KMS-11 (cell line): ENCODE data around the gene SMARCC1.

Experiments
- H2AFZ ChIP-seq: fragments of 200-600 bp; sonication (generic); 2 replicates; pipeline ENCODE4 v1.6.1; 2016; ENCODE audit warnings: antibody characterized with exemption, mixed run types, low read depth
- H3K27ac ChIP-seq: fragments of 200-600 bp; sonication (generic); 2 replicates; pipeline ENCODE4 v1.6.1; 2016; ENCODE audit warnings: mild to moderate bottlenecking, mixed run types
- H3K27me3 ChIP-seq: fragments of 200-600 bp; sonication (generic); 2 replicates; pipeline ENCODE4 v1.6.1; 2017; ENCODE audit warnings: mild to moderate bottlenecking, low read depth, mixed run types, moderate library complexity; ENCODE audit not compliant: insufficient read depth
- H3K36me3 ChIP-seq: fragments of 200-600 bp; sonication (generic); 2 replicates; pipeline ENCODE4 v1.6.1; 2017; ENCODE audit warnings: mild to moderate bottlenecking, mixed run types; ENCODE audit not compliant: insufficient read depth
- H3K4me1 ChIP-seq: fragments of 200-600 bp; sonication (generic); 2 replicates; pipeline ENCODE4 v1.6.1; 2016; ENCODE audit warnings: mild to moderate bottlenecking, low read depth, mixed run types; ENCODE audit not compliant: poor library complexity, severe bottlenecking
- H3K4me2 ChIP-seq: fragments of 200-600 bp; sonication (generic); 2 replicates; pipeline ENCODE4 v1.7.0; 2016; ENCODE audit warnings: mild to moderate bottlenecking, mixed run types
- H3K4me3 ChIP-seq: fragments of 200-600 bp; sonication (generic); IDR thresholded peaks from 2 replicates; pipeline ENCODE4 v1.6.1; 2017; ENCODE audit warnings: low read depth, low read length, mixed read lengths; ENCODE audit not compliant: insufficient read depth
- H3K79me2 ChIP-seq: fragments of 200-600 bp; sonication (generic); 2 replicates; pipeline ENCODE4 v1.6.1; 2016; ENCODE audit warnings: low read depth, mixed run types; ENCODE audit not compliant: insufficient read depth
- H3K9ac ChIP-seq: fragments of 200-600 bp; sonication (generic); 2 replicates; pipeline ENCODE4 v1.6.1; 2016; ENCODE audit warnings: mild to moderate bottlenecking, mixed run types
- H4K20me1 ChIP-seq: fragments of 200-600 bp; sonication (generic); 2 replicates; pipeline ENCODE4 v1.6.1; 2016; ENCODE audit warnings: mild to moderate bottlenecking, mixed run types; ENCODE audit not compliant: insufficient read depth
- TF ChIP-seq, protein P1 (sequence below): fragments of 200-600 bp; sonication (generic); conservative IDR thresholded peaks from 2 replicates; pipeline ENCODE4 v1.6.1; 2017; ENCODE audit warnings: low read depth, mild to moderate bottlenecking, antibody characterized with exemption, low read length, moderate library complexity, mixed read lengths

SMARCC1 gene

DNA sequence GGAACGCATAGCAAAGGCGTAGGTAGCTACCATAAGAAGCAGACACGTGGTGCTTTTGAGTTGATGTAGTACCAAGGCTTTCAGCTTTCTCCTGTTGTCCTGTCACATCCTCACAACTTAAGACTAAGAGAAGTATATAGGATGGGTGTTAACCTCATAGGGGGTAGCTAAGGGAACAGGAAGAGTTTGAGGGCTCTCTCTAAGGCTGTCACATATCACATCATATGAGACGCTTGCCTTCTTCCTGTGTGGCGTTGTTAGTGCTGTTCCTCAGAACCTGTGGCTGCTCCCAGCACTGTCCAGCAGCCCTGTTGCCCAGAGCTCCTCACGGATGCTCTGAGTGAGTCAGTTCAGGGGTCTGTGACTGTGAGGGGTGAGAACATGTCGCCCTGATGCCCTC lies 35.9 kb upstream of the SMARCC1 start:
- no peak overlapping the region for H3K27ac ChIP-seq
- H3K4me3 ChIP-seq = no peak overlapping the region
- no peak overlapping the region for H3K4me2 ChIP-seq
- no peaks in the 10 kb centered on the region for H3K27me3 ChIP-seq
- no peak overlapping the region for H2AFZ ChIP-seq
- no peaks in the 10 kb centered on the region for H3K79me2 ChIP-seq
- H3K4me1 ChIP-seq = peaks cover 11% of the 10 kb centered on the region
- TF ChIP-seq, protein P1, sequence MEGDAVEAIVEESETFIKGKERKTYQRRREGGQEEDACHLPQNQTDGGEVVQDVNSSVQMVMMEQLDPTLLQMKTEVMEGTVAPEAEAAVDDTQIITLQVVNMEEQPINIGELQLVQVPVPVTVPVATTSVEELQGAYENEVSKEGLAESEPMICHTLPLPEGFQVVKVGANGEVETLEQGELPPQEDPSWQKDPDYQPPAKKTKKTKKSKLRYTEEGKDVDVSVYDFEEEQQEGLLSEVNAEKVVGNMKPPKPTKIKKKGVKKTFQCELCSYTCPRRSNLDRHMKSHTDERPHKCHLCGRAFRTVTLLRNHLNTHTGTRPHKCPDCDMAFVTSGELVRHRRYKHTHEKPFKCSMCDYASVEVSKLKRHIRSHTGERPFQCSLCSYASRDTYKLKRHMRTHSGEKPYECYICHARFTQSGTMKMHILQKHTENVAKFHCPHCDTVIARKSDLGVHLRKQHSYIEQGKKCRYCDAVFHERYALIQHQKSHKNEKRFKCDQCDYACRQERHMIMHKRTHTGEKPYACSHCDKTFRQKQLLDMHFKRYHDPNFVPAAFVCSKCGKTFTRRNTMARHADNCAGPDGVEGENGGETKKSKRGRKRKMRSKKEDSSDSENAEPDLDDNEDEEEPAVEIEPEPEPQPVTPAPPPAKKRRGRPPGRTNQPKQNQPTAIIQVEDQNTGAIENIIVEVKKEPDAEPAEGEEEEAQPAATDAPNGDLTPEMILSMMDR = no peak
- no peaks in the 10 kb centered on the region for H3K36me3 ChIP-seq
- no peak overlapping the region for H3K9ac ChIP-seq
- no peaks in the 10 kb centered on the region for H4K20me1 ChIP-seq

- Histone ChIP-seq H4K20me1 (no peaks in the 10 kb centered on the region), H3K4me2 (no peak overlapping the region), H3K9ac (no peak overlapping the region), H3K4me3 (no peak overlapping the region), H3K36me3 (no peaks in the 10 kb centered on the region), H3K27me3 (no peaks in the 10 kb centered on the region), H3K27ac (no peak overlapping the region), H3K79me2 (no peaks in the 10 kb centered on the region), H3K4me1 (peaks cover 11% of the 10 kb centered on the region), H2AFZ (no peak overlapping the region)
- TF ChIP-seq, protein P1 = no peak
Observed at GRCh38 chr3:47813551-47814177, 32.0 kb upstream of the SMARCC1 start.

- no peaks in the 10 kb centered on the region for H4K20me1 ChIP-seq
- no peak overlapping the region for H2AFZ ChIP-seq
- H3K4me1 ChIP-seq = peaks cover 14% of the 10 kb centered on the region
- H3K9ac ChIP-seq = no peak overlapping the region
- no peak overlapping the region for H3K4me2 ChIP-seq
- TF ChIP-seq, protein P1 = no peak
- H3K79me2 ChIP-seq = no peaks in the 10 kb centered on the region; the same call in 1 of the 2 replicates
- H3K4me3 ChIP-seq = no peak overlapping the region
- no peak overlapping the region for H3K27ac ChIP-seq
- H3K27me3 ChIP-seq = no peaks in the 10 kb centered on the region
- no peaks in the 10 kb centered on the region for H3K36me3 ChIP-seq
Observed at GRCh38 chr3:47804577-47804976, 22.9 kb upstream of the SMARCC1 start.

DNA sequence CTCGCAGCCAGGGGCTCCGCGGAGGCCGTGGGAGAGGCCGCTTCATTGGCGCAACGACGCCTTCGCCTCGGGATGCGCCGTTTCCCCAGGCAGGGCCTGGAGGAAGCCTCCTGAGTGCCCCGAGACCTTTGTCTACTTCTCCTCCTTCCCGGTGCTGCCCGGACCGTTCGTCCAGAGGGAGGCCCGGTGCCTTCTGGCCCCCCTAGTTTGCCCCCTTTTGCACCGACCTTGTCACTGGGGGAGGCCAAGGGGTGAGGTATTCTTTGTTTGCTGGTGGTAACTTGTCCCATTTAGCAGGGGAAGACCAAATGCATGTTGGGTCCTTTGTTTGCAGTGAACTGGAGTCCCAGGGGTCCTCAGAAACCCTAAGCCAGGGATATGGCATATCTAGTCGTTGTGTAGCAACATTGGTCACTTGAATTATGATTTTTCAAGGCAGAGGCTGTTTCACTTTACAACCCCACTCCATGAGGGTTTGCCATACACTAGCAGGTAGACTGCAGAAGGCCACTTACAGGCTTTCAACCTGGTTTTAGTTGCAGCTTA lies 21.9 kb upstream of the SMARCC1 start:
- Histone ChIP-seq H3K4me2 (peak overlapping the region; percentile 64), H3K79me2 (no peaks in the 10 kb centered on the region; the same call in 1 of the 2 replicates), H4K20me1 (no peaks in the 10 kb centered on the region), H2AFZ (peak overlapping the region; percentile 75), H3K27ac (peak overlapping the region; percentile 60; the same call in 1 of the 2 replicates), H3K9ac (peak overlapping the region; percentile 63), H3K36me3 (no peaks in the 10 kb centered on the region), H3K4me1 (peaks cover 14% of the 10 kb centered on the region), H3K27me3 (no peaks in the 10 kb centered on the region), H3K4me3 (no peak overlapping the region)
- TF ChIP-seq, protein P1 = no peak
